Activated naive CD4-positive, alpha-beta T cell treated with anti-CD3 and anti-CD28 coated beads, Interleukin-2, amount 10 ng/mL, durations not matched to agents 7 days and 5 days (primary cell): Measurements from ENCODE around the gene DAPK1.

Experiments
- CTCF ChIA-PET: fragments of 350-600 bp; sonication (Branson Sonifier 250); formaldehyde crosslinking; loops from one replicate; lab custom pipeline; 2021; ENCODE audit warnings: antibody characterized with exemption; lab: Charles Lee
- DNase-seq: peaks from one replicate; pipeline ENCODE4 v3.0.0-alpha.2; 2020
- H3K27ac Mint-ChIP-seq: one replicate; pipeline ENCODE4 v1.8.0; 2021; ENCODE audit warnings: mild to moderate bottlenecking, moderate library complexity, mixed read lengths
- H3K27me3 Mint-ChIP-seq: one replicate; pipeline ENCODE4 v1.8.0; 2021; ENCODE audit warnings: mild to moderate bottlenecking, mixed read lengths
- H3K36me3 Mint-ChIP-seq: one replicate; pipeline ENCODE4 v1.8.0; 2021; ENCODE audit warnings: mixed read lengths
- H3K4me1 Mint-ChIP-seq: one replicate; pipeline ENCODE4 v1.8.0; 2021; ENCODE audit warnings: mixed read lengths
- H3K4me3 Mint-ChIP-seq: one replicate; pipeline ENCODE4 v1.8.0; 2021; ENCODE audit warnings: mild to moderate bottlenecking, moderate library complexity, mixed read lengths
- H3K9me3 Mint-ChIP-seq: one replicate; pipeline ENCODE4 v1.8.0; 2021; ENCODE audit warnings: mixed read lengths

Gene DAPK1

DNA sequence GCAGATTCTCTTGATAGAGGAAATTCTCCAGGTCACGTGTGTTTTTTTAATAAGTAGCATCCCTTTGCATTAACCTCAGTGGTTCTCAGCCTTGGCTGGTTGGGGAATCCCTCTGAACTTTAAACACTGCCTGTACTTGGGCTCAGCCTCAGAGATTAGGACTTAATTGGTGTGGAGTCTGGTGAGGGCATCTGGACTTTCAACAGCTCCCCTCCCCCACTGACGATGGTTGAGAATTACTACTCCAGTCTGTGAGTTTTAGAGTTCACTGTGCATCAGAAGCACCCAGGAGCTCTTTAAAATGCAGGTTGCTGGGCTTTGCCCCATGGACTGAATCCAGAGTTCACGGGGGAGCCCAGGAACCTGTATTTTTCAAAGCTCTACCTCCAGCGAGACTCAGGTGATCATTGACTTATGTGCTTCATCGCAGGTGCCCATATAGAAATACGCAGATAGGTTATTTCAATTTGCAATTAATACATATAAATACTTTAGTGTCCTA, 71.4 kb downstream of the DAPK1 start:
- CTCF ChIA-PET, result no interaction called here
- no peak overlapping the region for H3K27ac Mint-ChIP-seq
- H3K4me1 Mint-ChIP-seq, result no peaks in the 10 kb centered on the region
- no peaks in the 10 kb centered on the region for H3K36me3 Mint-ChIP-seq
- H3K27me3 Mint-ChIP-seq, result no peaks in the 10 kb centered on the region
- H3K9me3 Mint-ChIP-seq, result no peaks in the 10 kb centered on the region
- DNase-seq, result no peak
- H3K4me3 Mint-ChIP-seq, result no peak overlapping the region

DNA sequence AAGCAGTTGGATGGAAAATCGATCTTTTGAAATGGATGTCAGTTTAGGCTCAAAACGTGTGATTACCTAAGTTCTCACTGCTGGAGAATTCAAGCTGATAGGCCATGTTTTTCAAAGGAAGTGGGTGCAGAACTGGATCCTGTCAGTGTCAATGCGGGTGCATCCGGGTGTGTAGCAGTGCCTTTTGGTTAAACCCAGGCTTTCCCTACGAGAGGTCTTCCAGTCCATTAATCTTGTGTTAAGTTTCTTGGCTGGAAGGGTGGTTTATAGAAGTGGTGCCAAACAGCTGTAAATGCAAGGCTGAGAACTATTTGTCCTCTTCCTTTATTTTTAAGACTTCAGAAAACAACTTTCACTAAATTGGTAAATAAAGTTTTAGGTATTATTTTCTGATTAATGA, 71.9 kb downstream of the DAPK1 start:
- CTCF ChIA-PET, result no interaction called here
- no peak for DNase-seq
- no peaks in the 10 kb centered on the region for H3K4me1 Mint-ChIP-seq
- H3K27me3 Mint-ChIP-seq, result no peaks in the 10 kb centered on the region
- no peak overlapping the region for H3K4me3 Mint-ChIP-seq
- H3K36me3 Mint-ChIP-seq, result no peaks in the 10 kb centered on the region
- H3K9me3 Mint-ChIP-seq, result no peaks in the 10 kb centered on the region
- H3K27ac Mint-ChIP-seq, result no peak overlapping the region

DNA sequence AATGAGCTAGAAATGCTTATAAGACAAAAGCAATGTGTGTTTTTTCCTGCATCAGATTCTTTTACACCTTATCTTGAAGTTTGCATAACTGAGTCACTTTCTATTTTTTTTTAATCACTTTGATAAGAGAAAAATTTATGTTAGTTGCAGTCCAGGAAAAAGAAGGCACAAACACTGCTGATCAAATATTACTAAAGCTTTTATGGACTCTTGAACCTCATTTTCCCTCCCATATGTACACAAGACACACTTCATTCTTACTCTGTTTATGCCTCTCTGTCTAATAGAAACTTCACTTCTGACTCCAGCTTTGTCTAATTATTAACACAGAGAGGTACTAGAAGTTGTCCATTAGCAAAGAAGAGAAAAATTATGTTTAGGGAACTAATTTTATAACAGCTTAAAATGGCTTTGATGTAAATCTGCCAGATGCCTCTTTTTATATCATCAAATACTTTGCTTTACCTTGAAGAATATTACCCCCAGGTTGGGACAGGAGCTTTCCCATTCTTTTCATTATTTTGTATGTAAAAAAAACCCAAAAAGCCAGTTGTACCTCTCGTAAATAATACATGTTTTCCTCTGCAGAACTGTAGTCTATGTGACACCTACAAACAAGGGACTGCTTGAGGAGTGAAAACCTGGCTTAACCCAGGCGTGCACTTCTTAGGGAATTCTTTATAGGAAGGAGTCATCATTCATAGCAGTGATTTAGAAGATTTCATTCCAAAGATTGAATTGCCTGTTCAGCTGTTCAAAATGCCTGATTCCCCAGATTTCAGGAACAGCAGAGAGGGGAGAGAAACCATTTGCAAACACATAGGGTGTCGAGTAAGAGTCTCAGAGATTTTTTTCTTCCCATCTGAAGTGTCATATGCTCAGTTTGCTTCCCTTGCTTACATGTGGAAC, 72.6 kb downstream of the DAPK1 start:
- H3K36me3 Mint-ChIP-seq, result no peaks in the 10 kb centered on the region
- no peaks in the 10 kb centered on the region for H3K27me3 Mint-ChIP-seq
- no peaks in the 10 kb centered on the region for H3K9me3 Mint-ChIP-seq
- H3K4me3 Mint-ChIP-seq, result no peak overlapping the region
- CTCF ChIA-PET, result no interaction called here
- no peak for DNase-seq
- H3K4me1 Mint-ChIP-seq, result no peaks in the 10 kb centered on the region
- no peak overlapping the region for H3K27ac Mint-ChIP-seq

DNA sequence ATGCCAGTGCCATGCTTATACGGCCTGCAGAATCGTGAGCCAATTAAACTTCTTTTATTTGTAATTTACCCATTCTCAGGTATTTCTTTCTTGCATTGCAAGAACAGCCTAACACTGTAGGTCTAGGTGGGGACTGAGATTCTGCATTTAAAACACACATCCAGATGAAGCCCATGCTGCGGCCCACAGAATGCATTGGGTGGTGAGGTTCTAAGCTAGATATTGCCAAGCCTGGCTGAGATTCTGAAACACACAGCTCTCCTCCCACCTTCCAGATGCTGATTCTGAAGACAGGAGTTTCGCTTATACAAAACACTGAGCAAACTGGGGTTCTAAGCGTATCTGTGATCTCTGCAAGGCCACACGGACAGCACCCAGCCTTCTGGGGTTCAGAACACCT, 75.1 kb downstream of the DAPK1 start:
- CTCF ChIA-PET, result no interaction called here
- H3K27me3 Mint-ChIP-seq, result no peaks in the 10 kb centered on the region
- no peak for DNase-seq

DNA sequence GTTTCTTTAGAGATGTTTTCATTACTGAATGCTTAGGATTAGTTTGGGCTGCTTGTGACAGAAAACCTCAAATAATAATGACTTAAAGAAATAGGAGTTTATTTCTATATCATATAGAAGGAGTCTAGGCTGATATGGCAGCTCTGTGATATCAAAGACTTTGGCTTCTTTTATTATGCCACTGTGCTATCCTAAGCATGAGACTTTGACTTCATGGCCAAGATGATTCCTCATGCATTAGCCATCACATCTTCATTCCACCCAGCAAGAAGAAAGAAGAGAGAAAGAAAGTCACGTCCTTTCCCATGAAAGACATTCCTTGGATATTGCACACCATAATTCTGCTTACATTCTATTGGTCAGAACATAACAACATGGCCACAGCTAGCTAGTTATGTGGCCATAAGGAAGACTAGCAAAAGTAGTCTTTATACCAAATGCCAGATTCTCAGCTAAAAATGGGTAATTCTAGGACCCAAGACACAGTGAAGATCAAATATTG, 76.2 kb downstream of the DAPK1 start:
- H3K27me3 Mint-ChIP-seq, result no peaks in the 10 kb centered on the region
- H3K4me1 Mint-ChIP-seq, result no peaks in the 10 kb centered on the region
- CTCF ChIA-PET, result no interaction called here
- no peak overlapping the region for H3K27ac Mint-ChIP-seq
- no peak for DNase-seq
- H3K4me3 Mint-ChIP-seq, result no peak overlapping the region
- no peaks in the 10 kb centered on the region for H3K9me3 Mint-ChIP-seq
- H3K36me3 Mint-ChIP-seq, result no peaks in the 10 kb centered on the region

More for the DNA sequence above, 75.1 kb downstream of the DAPK1 start:
- H3K36me3 Mint-ChIP-seq, result no peaks in the 10 kb centered on the region
- no peaks in the 10 kb centered on the region for H3K4me1 Mint-ChIP-seq
- H3K27ac Mint-ChIP-seq, result no peak overlapping the region
- no peak overlapping the region for H3K4me3 Mint-ChIP-seq
- no peaks in the 10 kb centered on the region for H3K9me3 Mint-ChIP-seq

DNA sequence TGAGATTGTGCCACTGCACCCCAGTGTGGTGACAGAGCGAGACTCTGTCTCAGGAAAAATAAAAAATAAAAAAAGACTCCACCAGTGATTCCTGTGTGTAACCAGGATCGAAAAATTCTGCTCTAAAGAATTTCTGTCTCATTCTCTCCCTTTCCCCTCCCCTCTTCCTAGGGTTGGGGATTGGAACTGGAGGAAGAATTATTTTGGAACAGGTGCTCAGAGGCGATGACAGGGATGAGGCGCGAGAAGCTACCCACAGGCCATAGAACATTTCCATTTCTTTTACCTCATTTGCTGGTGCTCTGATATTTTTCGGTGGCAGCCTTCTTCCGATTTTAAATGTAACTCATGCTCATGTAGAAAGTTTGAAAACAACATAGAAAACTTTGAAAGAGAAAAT, 80.1 kb downstream of the DAPK1 start:
- Mint-ChIP-seq H3K9me3 (no peaks in the 10 kb centered on the region), H3K4me1 (no peaks in the 10 kb centered on the region), H3K4me3 (no peak overlapping the region), H3K27me3 (peaks cover 4% of the 10 kb centered on the region), H3K27ac (no peak overlapping the region), H3K36me3 (no peaks in the 10 kb centered on the region)
- DNase-seq, result no peak
- CTCF ChIA-PET, result no interaction called here

DNA sequence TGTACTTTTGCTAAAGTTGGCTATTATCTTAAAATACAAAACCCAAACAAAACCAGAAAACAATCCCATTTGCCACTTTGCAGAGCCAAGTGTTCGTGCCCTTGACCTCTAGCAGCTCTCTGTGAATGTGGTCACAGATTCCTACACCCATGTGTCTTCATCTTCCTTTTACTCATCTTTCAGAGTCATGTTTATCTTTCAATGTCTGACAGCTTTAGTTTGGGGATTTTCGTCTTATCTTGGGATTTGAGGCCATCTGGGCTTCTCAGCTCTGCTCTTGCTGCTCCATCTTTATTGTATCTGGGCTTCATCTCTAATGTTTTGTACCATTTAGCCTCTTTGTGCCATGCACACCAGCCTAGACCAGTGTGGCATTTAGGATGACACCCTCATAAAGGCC, 81.0 kb downstream of the DAPK1 start:
- CTCF ChIA-PET, result no interaction called here
- Mint-ChIP-seq H3K36me3 (no peaks in the 10 kb centered on the region), H3K4me3 (no peak overlapping the region), H3K27me3 (peaks cover 4% of the 10 kb centered on the region), H3K9me3 (no peaks in the 10 kb centered on the region), H3K4me1 (no peaks in the 10 kb centered on the region), H3K27ac (no peak overlapping the region)
- DNase-seq, result no peak

DNA sequence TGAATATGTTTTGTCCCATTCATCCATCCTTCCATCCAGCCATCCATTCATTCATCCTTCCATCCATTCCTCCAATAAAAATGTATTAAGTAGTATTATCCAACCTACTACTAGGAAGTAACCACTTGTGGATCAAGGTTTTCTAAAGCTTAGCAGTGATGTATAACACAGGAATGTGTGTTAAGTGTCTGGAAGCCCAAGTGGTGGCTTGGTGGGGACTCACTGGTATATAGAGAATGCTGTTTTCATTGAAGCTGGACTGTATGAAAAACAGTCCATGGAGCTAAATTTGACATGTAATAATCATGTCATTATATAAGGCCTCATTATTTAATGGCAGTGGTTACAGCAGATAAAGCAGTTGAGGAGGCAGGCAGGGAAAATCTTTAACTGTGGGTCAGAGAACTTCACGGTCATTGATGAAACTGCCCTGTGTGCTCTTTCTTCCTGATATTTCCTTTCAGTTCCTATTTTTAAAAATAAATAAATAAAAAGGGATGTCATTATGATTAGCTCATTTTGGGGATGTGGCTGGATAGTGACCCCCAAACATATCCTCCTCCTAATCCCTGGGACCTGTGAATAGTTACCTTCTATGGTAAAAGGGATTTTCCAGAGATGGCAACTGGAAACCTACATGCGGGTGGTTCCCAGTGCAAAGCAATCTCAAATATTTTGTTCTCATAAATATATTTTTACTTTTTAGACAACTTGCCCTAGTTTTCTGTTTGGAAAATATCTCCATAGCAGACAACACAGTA, 82.3 kb downstream of the DAPK1 start:
- CTCF ChIA-PET, result no interaction called here
- no peak overlapping the region for H3K27ac Mint-ChIP-seq
- no peaks in the 10 kb centered on the region for H3K9me3 Mint-ChIP-seq
- H3K27me3 Mint-ChIP-seq, result peaks cover 4% of the 10 kb centered on the region
- no peak for DNase-seq
- no peaks in the 10 kb centered on the region for H3K4me1 Mint-ChIP-seq
- no peaks in the 10 kb centered on the region for H3K36me3 Mint-ChIP-seq
- H3K4me3 Mint-ChIP-seq, result no peak overlapping the region

DNA sequence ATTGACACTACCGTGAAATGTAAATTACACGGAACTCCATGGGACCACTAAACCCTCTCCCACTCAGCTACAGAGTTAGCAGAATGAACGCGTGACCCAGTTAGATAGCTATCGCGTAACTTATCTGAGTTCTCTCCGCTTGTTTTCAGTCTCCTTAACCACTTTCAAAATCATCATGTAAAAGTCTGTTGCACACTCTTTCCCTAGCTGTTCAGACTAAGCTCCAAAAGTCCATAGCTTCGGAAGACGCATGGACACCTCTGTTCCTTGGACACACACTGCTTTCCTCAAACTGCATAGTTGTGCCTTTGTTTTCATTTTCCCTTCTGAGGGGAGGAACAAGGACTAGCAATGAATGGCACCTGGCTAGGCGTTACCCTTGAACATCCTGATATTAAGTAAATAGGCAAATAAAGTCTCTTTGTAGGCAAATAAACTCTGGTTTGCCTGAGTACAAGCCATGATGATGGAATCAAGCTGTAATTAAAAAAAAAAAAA, 83.3 kb downstream of the DAPK1 start:
- no peaks in the 10 kb centered on the region for H3K36me3 Mint-ChIP-seq
- no peak overlapping the region for H3K4me3 Mint-ChIP-seq
- H3K4me1 Mint-ChIP-seq, result no peaks in the 10 kb centered on the region
- H3K9me3 Mint-ChIP-seq, result no peaks in the 10 kb centered on the region
- H3K27ac Mint-ChIP-seq, result no peak overlapping the region
- CTCF ChIA-PET, result no interaction called here
- H3K27me3 Mint-ChIP-seq, result peaks cover 4% of the 10 kb centered on the region
- DNase-seq, result no peak

DNA sequence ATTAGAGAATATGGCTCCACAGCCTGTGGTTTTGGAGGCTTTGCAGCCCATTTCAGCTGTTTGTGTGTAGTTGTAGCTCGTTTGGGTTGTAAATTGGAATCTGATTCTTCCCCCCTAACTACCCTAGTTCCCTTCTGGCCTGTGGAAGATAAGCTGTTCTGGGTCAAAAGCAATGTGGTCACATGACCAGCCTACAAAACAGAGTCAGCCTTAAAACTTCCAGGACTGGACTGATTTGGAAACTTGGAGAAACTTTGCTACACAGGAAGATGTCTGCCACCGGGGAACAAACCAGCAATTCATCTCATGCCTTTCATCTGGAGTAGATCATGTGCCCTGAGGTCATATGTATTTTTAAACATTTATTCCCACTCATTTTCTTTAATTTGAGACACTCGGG, 83.8 kb downstream of the DAPK1 start:
- CTCF ChIA-PET, result no interaction called here
- H3K4me1 Mint-ChIP-seq, result no peaks in the 10 kb centered on the region
- no peaks in the 10 kb centered on the region for H3K9me3 Mint-ChIP-seq
- peaks cover 4% of the 10 kb centered on the region for H3K27me3 Mint-ChIP-seq
- no peaks in the 10 kb centered on the region for H3K36me3 Mint-ChIP-seq
- H3K27ac Mint-ChIP-seq, result no peak overlapping the region
- H3K4me3 Mint-ChIP-seq, result no peak overlapping the region
- DNase-seq, result no peak

DNA sequence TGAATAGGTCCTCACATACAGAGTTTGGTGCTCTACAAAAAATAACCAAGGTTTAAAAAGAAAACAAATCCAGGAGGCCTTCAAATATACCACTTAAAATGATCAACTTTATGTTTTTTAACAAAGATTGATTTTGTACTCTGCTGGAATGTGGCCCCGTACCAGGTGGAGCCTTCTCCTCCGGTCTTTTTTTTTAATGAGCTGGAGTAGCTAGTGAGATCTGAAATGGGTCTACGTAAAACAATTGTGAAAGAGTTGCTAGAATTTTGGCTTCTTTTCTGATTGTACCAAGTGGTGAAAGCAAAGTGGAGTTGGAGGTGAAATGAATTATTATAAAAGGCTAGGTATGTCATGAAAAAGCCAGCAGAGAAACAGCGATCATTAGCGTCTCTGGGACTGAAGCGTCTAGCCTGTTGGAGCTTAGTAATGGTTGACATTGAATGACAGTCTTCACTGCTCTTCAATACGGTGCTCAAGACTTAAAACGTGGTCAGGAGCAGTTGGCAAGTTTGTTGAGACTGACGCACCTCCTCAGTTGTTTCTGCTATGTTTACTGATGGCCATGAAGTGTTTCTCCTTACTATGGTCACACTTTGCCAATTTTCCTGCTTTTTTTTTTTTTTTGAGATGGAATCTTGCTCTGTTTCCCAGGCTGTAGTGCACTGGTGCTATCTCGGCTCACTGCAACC, 84.4 kb downstream of the DAPK1 start:
- no peak overlapping the region for H3K4me3 Mint-ChIP-seq
- H3K27ac Mint-ChIP-seq, result no peak overlapping the region
- DNase-seq, result no peak
- H3K9me3 Mint-ChIP-seq, result no peaks in the 10 kb centered on the region
- H3K4me1 Mint-ChIP-seq, result no peaks in the 10 kb centered on the region
- peaks cover 4% of the 10 kb centered on the region for H3K27me3 Mint-ChIP-seq
- CTCF ChIA-PET, result no interaction called here
- H3K36me3 Mint-ChIP-seq, result no peaks in the 10 kb centered on the region

DNA sequence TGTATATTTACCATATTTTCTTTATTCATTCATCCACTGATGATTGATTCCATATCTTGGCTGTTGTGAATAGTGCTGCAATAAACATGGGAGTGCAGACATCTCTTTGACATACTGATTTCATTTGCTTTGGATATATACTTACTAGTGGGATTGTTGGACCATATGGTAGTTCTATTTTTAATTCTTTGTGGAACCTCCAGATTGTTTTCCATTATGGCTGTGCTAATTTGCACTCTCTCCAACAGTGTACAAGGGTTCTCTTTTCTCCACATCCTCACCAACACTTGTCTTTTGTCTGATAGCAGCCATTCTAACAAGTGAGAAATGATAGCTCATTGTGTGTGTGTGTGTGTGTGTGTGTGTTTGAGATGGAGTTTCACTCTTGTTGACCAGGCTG, 86.7 kb downstream of the DAPK1 start:
- Mint-ChIP-seq H3K9me3 (no peaks in the 10 kb centered on the region), H3K27me3 (peaks cover 4% of the 10 kb centered on the region), H3K4me1 (no peaks in the 10 kb centered on the region), H3K36me3 (no peaks in the 10 kb centered on the region), H3K4me3 (no peak overlapping the region), H3K27ac (no peak overlapping the region)
- CTCF ChIA-PET, result no interaction called here
- DNase-seq, result no peak

DNA sequence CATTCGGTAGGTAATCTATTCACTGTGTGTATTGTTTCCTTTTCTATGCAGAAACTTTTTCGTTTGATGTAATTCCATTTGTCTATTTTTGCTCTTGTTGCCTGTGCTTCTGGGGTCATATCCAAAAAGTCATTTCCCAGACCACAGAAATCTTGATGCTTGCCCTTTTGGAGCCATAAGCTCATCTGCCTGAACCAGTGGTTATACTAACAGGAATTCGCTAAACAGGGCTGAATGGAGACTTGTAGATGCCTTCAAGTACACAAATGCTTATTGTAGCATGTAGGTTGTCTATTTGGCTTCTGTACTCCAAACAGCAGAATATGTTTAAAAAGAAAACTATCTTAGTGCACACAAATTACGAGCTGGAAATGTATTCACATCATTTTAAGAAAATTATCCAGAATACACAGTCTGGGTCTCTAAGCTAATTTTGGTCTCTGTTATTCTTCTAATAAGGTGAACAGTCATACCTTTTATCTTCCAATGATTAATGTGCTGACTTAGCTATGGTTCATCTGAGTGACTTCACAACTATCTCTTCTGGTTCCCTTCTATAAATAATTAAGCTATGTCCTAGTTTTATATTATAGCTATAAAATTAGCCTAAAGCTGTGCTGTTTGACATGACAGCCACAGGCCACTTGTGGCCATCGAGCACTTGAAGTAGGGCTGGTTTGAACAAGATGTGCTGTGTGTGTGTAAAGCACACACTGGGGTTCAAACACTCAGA, 87.6 kb downstream of the DAPK1 start:
- no peak overlapping the region for H3K27ac Mint-ChIP-seq
- H3K4me1 Mint-ChIP-seq, result no peaks in the 10 kb centered on the region
- CTCF ChIA-PET, result interaction anchor here (0.5 kb wide), 1 partner anchor 86 kb away, joined by 3 read pairs; no protein-coding TSS in a partner anchor
- no peaks in the 10 kb centered on the region for H3K36me3 Mint-ChIP-seq
- peaks cover 4% of the 10 kb centered on the region for H3K27me3 Mint-ChIP-seq
- no peak for DNase-seq
- H3K9me3 Mint-ChIP-seq, result no peaks in the 10 kb centered on the region
- no peak overlapping the region for H3K4me3 Mint-ChIP-seq
